ENCODE measurements around the gene MMP15. TPM values are rescaled to one million over a fixed set of nuclear protein-coding genes. Genes with fewer than 3 reads are reported as not detected.

The MMP15 gene
- total RNA-seq, 1 donor from 2014 or later = 14.9 TPM

GRCh38 chr16:58042001-58042885, 16.7 kb downstream of the MMP15 start:
- no peaks in the 10 kb centered on the region for H3K9me3 ChIP-seq
- DNase-seq (ENCODE audit: low spot score in 2 of 2) = no peak
- no peaks in the 10 kb centered on the region for H3K27me3 ChIP-seq
- no peak overlapping the region for H3K27ac ChIP-seq
- H3K36me3 ChIP-seq = no peaks in the 10 kb centered on the region
- intact Hi-C loops (cut with DNase I) = no loop called here
- no peaks in the 10 kb centered on the region for H3K4me1 ChIP-seq
- H3K4me3 ChIP-seq = no peak overlapping the region
- no peak for TF ChIP-seq CTCF (IDR thresholded peaks at IDR 0.05)

GRCh38 chr16:58042886-58043515, 17.4 kb downstream of the MMP15 start:
- H3K9me3 ChIP-seq = no peaks in the 10 kb centered on the region
- DNase-seq (ENCODE audit: low spot score in 2 of 2) = no peak
- no peaks in the 10 kb centered on the region for H3K36me3 ChIP-seq
- no peak overlapping the region for H3K27ac ChIP-seq
- no peaks in the 10 kb centered on the region for H3K27me3 ChIP-seq
- intact Hi-C loops (cut with DNase I) = no loop called here
- H3K4me1 ChIP-seq = no peaks in the 10 kb centered on the region
- no peak for TF ChIP-seq CTCF (IDR thresholded peaks at IDR 0.05)
- no peak overlapping the region for H3K4me3 ChIP-seq

GRCh38 chr16:58043571-58044155, 18.1 kb downstream of the MMP15 start:
- no peaks in the 10 kb centered on the region for H3K27me3 ChIP-seq
- no peak for TF ChIP-seq CTCF (IDR thresholded peaks at IDR 0.05)
- DNase-seq (ENCODE audit: low spot score in 2 of 2) = no peak
- H3K36me3 ChIP-seq = no peaks in the 10 kb centered on the region
- no peak overlapping the region for H3K4me3 ChIP-seq
- no peak overlapping the region for H3K27ac ChIP-seq
- no peaks in the 10 kb centered on the region for H3K9me3 ChIP-seq
- no peaks in the 10 kb centered on the region for H3K4me1 ChIP-seq
- intact Hi-C loops (cut with DNase I) = no loop called here

- Histone ChIP-seq H3K27me3 (no peaks in the 10 kb centered on the region), H3K27ac (no peak overlapping the region), H3K9me3 (no peaks in the 10 kb centered on the region), H3K36me3 (no peaks in the 10 kb centered on the region), H3K4me1 (no peaks in the 10 kb centered on the region), H3K4me3 (no peak overlapping the region)
- intact Hi-C loops (cut with DNase I) = no loop called here
- no peak for TF ChIP-seq CTCF (IDR thresholded peaks at IDR 0.05)
- no peak for DNase-seq (ENCODE audit: low spot score in 2 of 2)
These were observed 18.9 kb downstream of the MMP15 start for GRCh38 chr16:58044266-58045019.

- TF ChIP-seq CTCF (IDR thresholded peaks at IDR 0.05) = no peak
- no peaks in the 10 kb centered on the region for H3K36me3 ChIP-seq
- no peaks in the 10 kb centered on the region for H3K9me3 ChIP-seq
- no peak overlapping the region for H3K4me3 ChIP-seq
- intact Hi-C loops (cut with DNase I) = no loop called here
- H3K4me1 ChIP-seq = no peaks in the 10 kb centered on the region
- H3K27me3 ChIP-seq = no peaks in the 10 kb centered on the region
- H3K27ac ChIP-seq = no peak overlapping the region
- no peak for DNase-seq (ENCODE audit: low spot score in 2 of 2)
These were observed 19.5 kb downstream of the MMP15 start for GRCh38 chr16:58045096-58045495.

Measured in ascending aorta (tissue), 2 donors.